SH-SY5Y (cell line): Measurements from ENCODE around the gene DMAC2.

Experiments used
- GATA2 ChIP-seq: IDR thresholded peaks from 2 replicates; pipeline ENCODE4 v1.6.1; 2011; ENCODE audit warnings: mild to moderate bottlenecking, low read depth, low read length
- GATA3 ChIP-seq: IDR thresholded peaks from 2 replicates; pipeline ENCODE4 v1.6.1; 2011; ENCODE audit warnings: low read depth, mild to moderate bottlenecking, low read length, moderate library complexity

- TF ChIP-seq GATA2 (no peak), GATA3 (no peak)
Observed at GRCh38 chr19:41421314-41421713, 18.4 kb downstream of the DMAC2 start.
